Kidney (tissue), 14 donors: ENCODE results near the gene TBC1D8. TPM values are rescaled to one million over a fixed set of nuclear protein-coding genes. Genes with fewer than 3 reads are reported as not detected.

ENCODE experiments used
- DNase-seq, 5 donors: peaks; one replicate each; pipeline ENCODE4 v3.0.0-alpha.2; 2013 to 2020
- FAIRE-seq: peaks from 2 replicates; lab custom pipeline; 2012; peaks lifted over from hg19 to GRCh38; lab: Jason Lieb, UNC
- H3K27ac ChIP-seq, 2 donors: one replicate each; pipeline ENCODE4 v1.7.0; 2013; ENCODE audit warnings: low read depth in 2 of 2, low read length in 2 of 2, inconsistent platforms in 1 of 2
- H3K27me3 ChIP-seq: one replicate; pipeline ENCODE4 v1.7.1; 2013; ENCODE audit warnings: low read length, inconsistent platforms; ENCODE audit not compliant: control insufficient read depth, insufficient read depth
- H3K36me3 ChIP-seq, 3 donors: one replicate each; pipeline versions ENCODE4 v1.7.0 to v1.7.1; 2013; ENCODE audit warnings: low read length in 3 of 3, control low read depth in 1 of 3, inconsistent platforms in 1 of 3; ENCODE audit not compliant: insufficient read depth in 3 of 3, control insufficient read depth in 2 of 3
- H3K4me1 ChIP-seq, 3 donors: one replicate each; pipeline versions ENCODE4 v1.7.0 to v1.7.1; 2013; ENCODE audit warnings: low read length in 3 of 3, inconsistent platforms in 1 of 3, low read depth in 1 of 3; ENCODE audit not compliant: control insufficient read depth in 2 of 3, insufficient read depth in 2 of 3
- H3K4me3 ChIP-seq, 3 donors: one replicate each; pipeline versions ENCODE4 v1.7.0 to v1.8.1; 2013; ENCODE audit warnings: low read length in 3 of 3, control low read depth in 1 of 3, inconsistent platforms in 1 of 3
- H3K9ac ChIP-seq, 3 donors: one replicate each; pipeline versions ENCODE4 v1.7.0 to v1.7.1; 2013; ENCODE audit warnings: low read length in 3 of 3, control low read depth in 1 of 3, inconsistent platforms in 1 of 3
- H3K9me3 ChIP-seq, 3 donors: one replicate each; pipeline versions ENCODE4 v1.7.0 to v1.7.1; 2013; ENCODE audit warnings: low read length in 3 of 3, control low read depth in 1 of 3, inconsistent platforms in 1 of 3; ENCODE audit not compliant: control insufficient read depth in 2 of 3, insufficient read depth in 1 of 3
- intact Hi-C: fragments of 100-400 bp; cut with DNase I; formaldehyde crosslinking; loops from one replicate; pipeline ENCODE4 v1.11.1; 2022
- polyA plus RNA-seq: library from polyadenylated mRNA; stranded (reverse); fragments of 350-450 nt; fragmentation: Illumina TruSeq; extraction: RNeasy Lipid Tissue Mini Kit (QIAGEN cat#74804); gene quantifications from one replicate; pipeline ENCODE4 v1.2.3, GENCODE V29; 2014; ENCODE audit warnings: low read depth, low replicate concordance; ENCODE audit not compliant: insufficient read depth
- total RNA-seq: library from RNA; stranded (reverse); fragmentation: NEBNext Ultra II Directional; extraction: Animal tissue kit (Norgen Biotek cat#: 25700); gene quantifications from one replicate; pipeline ENCODE4 v1.2.1, GENCODE V29; 2021
- TF ChIP-seq, protein P1 (sequence below): IDR thresholded peaks from 3 replicates; pipeline ENCODE4 v1.5.1; 2012; ENCODE audit warnings: mild to moderate bottlenecking, moderate library complexity, borderline replicate concordance; ENCODE audit not compliant: insufficient read depth; ENCODE audit errors: extremely low read depth
- donor health status: control.
- donor health status: control.
- donor health status: control.
- donor health status: control.
- donor health status: control.
- donor health status: DM: yes; HTN: yes; CAD: no.
- donor health status: Normal renal cell carcinoma (clear cell type).

TBC1D8 gene
- total and polyA plus RNA-seq, 2 donors from 2014 or later, result 7.4 to 47.9 TPM

DNA sequence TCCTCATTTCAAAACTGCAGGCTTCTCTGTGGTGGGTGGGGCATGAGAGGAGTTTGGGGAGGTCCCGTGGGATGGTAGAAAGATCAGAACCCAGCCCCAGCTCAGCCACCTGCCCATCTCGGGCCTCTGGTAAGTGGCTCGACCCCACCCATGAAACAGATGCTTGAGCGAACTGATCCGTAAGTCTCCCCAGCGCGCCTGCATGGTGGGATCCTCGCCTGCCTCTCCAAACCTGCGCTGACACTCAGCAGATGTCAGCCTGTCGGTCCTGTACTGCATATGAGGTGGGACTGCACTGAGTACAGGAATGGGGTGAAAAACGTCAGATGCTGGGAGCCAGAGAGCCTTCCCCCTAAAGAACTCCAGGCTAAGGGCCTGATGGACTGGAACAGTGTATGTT lies 165.0 kb downstream of the TBC1D8 start:
- TF ChIP-seq, protein P1, sequence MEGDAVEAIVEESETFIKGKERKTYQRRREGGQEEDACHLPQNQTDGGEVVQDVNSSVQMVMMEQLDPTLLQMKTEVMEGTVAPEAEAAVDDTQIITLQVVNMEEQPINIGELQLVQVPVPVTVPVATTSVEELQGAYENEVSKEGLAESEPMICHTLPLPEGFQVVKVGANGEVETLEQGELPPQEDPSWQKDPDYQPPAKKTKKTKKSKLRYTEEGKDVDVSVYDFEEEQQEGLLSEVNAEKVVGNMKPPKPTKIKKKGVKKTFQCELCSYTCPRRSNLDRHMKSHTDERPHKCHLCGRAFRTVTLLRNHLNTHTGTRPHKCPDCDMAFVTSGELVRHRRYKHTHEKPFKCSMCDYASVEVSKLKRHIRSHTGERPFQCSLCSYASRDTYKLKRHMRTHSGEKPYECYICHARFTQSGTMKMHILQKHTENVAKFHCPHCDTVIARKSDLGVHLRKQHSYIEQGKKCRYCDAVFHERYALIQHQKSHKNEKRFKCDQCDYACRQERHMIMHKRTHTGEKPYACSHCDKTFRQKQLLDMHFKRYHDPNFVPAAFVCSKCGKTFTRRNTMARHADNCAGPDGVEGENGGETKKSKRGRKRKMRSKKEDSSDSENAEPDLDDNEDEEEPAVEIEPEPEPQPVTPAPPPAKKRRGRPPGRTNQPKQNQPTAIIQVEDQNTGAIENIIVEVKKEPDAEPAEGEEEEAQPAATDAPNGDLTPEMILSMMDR, result no peak
- H3K27me3 ChIP-seq, result no peaks in the 10 kb centered on the region
- no peak overlapping the region for H3K9ac ChIP-seq
- FAIRE-seq, result no peak
- H3K27ac ChIP-seq, result no peak overlapping the region
- DNase-seq, result no peak
- intact Hi-C loops, result loop anchor here (10.0 kb wide), 1 partner anchor 251 kb away; no protein-coding TSS in a partner anchor
- H3K9me3 ChIP-seq, result no peaks in the 10 kb centered on the region
- H3K4me3 ChIP-seq, result no peak overlapping the region
- no peaks in the 10 kb centered on the region for H3K4me1 ChIP-seq
- H3K36me3 ChIP-seq, result peaks cover 0 to 5% (median 5%) of the 10 kb centered on the region in 3 donors

DNA sequence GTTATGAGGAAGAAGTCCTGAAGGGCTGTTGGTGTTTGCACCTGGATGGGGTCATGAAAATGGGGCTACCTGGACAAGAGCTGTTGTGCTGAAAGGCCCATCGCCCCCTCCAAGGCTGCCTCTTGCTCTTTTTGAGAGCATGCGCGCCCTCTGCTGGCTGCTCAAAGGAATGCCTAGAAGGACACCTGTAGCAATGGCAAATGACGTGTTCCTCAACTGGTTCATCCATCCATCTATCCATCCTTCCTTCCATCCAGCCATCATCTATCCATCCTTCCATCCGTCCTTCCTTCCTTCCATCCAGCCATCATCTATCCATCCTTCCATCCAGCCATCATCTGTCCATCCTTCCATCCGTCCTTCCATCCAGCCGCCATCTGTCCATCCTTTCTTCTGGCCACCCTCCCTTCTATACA lies 166.3 kb downstream of the TBC1D8 start:
- Histone ChIP-seq H3K27ac (no peak overlapping the region), H3K36me3 (peaks cover 0 to 5% (median 3%) of the 10 kb centered on the region in 3 donors), H3K9me3 (no peaks in the 10 kb centered on the region), H3K4me3 (no peak overlapping the region), H3K4me1 (no peaks in the 10 kb centered on the region), H3K27me3 (no peaks in the 10 kb centered on the region), H3K9ac (no peak overlapping the region)
- intact Hi-C loops, result loop anchor here (5.0 to 10.0 kb wide), 2 partner anchors 250 to 373 kb away; no protein-coding TSS in a partner anchor
- DNase-seq (peak; percentile 76 to 88 (median 82)), FAIRE-seq (no peak)
- TF ChIP-seq, protein P1, result peak; percentile 92

DNA sequence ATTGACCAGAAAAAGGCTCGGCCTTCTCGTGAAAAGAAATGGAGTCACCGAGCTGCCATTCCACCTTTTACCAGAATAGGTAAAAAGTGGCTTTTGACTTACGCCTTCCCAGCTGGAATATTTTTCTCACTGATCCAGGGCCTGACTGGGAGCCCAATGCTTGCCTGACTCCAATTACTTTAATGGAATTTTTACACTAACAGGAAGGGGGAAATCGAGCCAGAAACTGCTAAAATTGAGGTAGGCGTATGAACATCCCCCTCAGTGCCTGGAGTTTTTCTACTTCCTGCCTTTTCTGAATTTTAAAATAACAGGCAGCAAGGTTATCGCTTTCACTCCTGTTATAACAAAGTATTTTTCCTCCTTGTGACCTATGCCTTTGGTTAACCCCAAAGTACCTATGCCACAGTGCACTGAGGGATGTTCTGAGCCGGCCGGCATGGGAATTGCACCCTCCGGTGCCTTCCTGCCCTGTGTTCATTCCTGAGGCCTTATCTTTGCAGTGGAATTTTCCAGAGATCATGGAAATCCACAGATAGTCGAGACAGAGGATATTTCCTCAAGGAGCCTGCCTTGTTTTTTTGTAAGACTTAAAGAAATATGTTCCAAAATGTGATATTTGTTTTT lies 167.4 kb downstream of the TBC1D8 start:
- FAIRE-seq, result no peak

More for the DNA sequence above, 167.4 kb downstream of the TBC1D8 start:
- H3K27ac ChIP-seq, result no peak overlapping the region
- no peaks in the 10 kb centered on the region for H3K4me1 ChIP-seq
- H3K9me3 ChIP-seq, result no peaks in the 10 kb centered on the region
- H3K9ac ChIP-seq, result no peak overlapping the region
- DNase-seq, result no peak
- TF ChIP-seq, protein P1, result no peak
- H3K36me3 ChIP-seq, result peaks cover 0 to 5% (median 3%) of the 10 kb centered on the region in 3 donors
- H3K4me3 ChIP-seq, result no peak overlapping the region
- intact Hi-C loops, result loop anchor here (5.0 to 10.0 kb wide), 2 partner anchors 249 to 371 kb away; no protein-coding TSS in a partner anchor
- no peaks in the 10 kb centered on the region for H3K27me3 ChIP-seq
